ENCODE results near the gene PTMS. TPM values are rescaled to one million over a fixed set of nuclear protein-coding genes. Genes with fewer than 3 reads are reported as not detected.

PTMS gene
- total RNA-seq, 2 experiments from 2014 or later: 7.8 to 9.8 TPM

- no peak for DNase-seq (ENCODE audit: low spot score)
- ChIA-PET POLR2A (interaction anchor here (0.7 to 3.3 kb wide), 16 partner anchors 9 to 162 kb away, joined by 3 to 16 read pairs (median 5); partner anchors contain the start of genes GNB3, MLF2 and ZNF384), CTCF (ENCODE audit: unreplicated experiment) (interaction anchor here (1.4 kb wide), 1 partner anchor 24 kb away, joined by 9 read pairs; no protein-coding TSS in a partner anchor)
- Histone ChIP-seq H3K4me1 (ENCODE audit: insufficient read depth, low read length, poor library complexity, severe bottlenecking) (peaks cover 52% of the 10 kb centered on the region), H2AFZ (ENCODE audit: low read length) (0 out of 2 replicates have a peak overlapping the region, but pooled peaks have one; percentile 18), H3K79me2 (ENCODE audit: insufficient read depth, low read depth, low read length) (peaks cover 11% of the 10 kb centered on the region; the same call in 1 of the 2 replicates), H3K27ac (ENCODE audit: low read depth, low read length, poor library complexity, severe bottlenecking) (peak overlapping the region; percentile 77), H3K9me2 (ENCODE audit: insufficient read depth, low read length) (no peaks in the 10 kb centered on the region), H4K20me1 (ENCODE audit: insufficient read depth, low read length) (no peaks in the 10 kb centered on the region), H3K36me3 (ENCODE audit: insufficient read depth, low read length) (peaks cover 1% of the 10 kb centered on the region; the same call in 1 of the 2 replicates), H3K4me3 (ENCODE audit: low read depth, low read length, poor library complexity, severe bottlenecking) (peak overlapping the region; percentile 76), H3K9me3 (ENCODE audit: low read length) (no peaks in the 10 kb centered on the region), H3K4me2 (ENCODE audit: low read length) (peak overlapping the region; percentile 90)
- TF ChIP-seq EZH2phosphoT487 (IDR thresholded peaks at IDR 0.05; ENCODE audit: borderline replicate concordance, low read depth, low read length): no peak
- no peak for TF ChIP-seq CTCF (conservative IDR thresholded peaks at IDR 0.05; ENCODE audit: low read length)
- intact Hi-C loops (cut with micrococcal nuclease; ENCODE audit: unreplicated experiment): no loop called here
- no TSS peak for BruUV-seq (replicated peaks)
Observed at GRCh38 chr12:6722863-6723262, 43.3 kb upstream of the PTMS start.

GRCh38 chr12:6723607-6724408, 42.4 kb upstream of the PTMS start, which contains the start of gene COPS7A:
TSS of gene COPS7A (plus strand) at chr12:6724046. CDS start at chr12:6724657, 611 bp downstream.
- POLR2A ChIA-PET: interaction anchor here (0.5 to 3.3 kb wide), 28 partner anchors 10 to 229 kb away, joined by 3 to 16 read pairs (median 4); partner anchors contain the start of genes CDCA3, GNB3, MLF2 and SPSB2
- Histone ChIP-seq H3K4me1 (ENCODE audit: insufficient read depth, low read length, poor library complexity, severe bottlenecking) (peaks cover 52% of the 10 kb centered on the region), H3K9me2 (ENCODE audit: insufficient read depth, low read length) (no peaks in the 10 kb centered on the region), H2AFZ (ENCODE audit: low read length) (peak within 1 kb of the TSS; percentile 72; the same call in 1 of the 2 replicates), H3K9me3 (ENCODE audit: low read length) (no peaks in the 10 kb centered on the region), H3K4me3 (ENCODE audit: low read depth, low read length, poor library complexity, severe bottlenecking) (peak within 1 kb of the TSS; percentile 76), H4K20me1 (ENCODE audit: insufficient read depth, low read length) (no peaks in the 10 kb centered on the region), H3K27ac (ENCODE audit: low read depth, low read length, poor library complexity, severe bottlenecking) (peak within 1 kb of the TSS; percentile 77), H3K79me2 (ENCODE audit: insufficient read depth, low read depth, low read length) (peaks cover 11% of the 10 kb centered on the region; the same call in 1 of the 2 replicates), H3K4me2 (ENCODE audit: low read length) (peak within 1 kb of the TSS; percentile 90), H3K36me3 (ENCODE audit: insufficient read depth, low read length) (peaks cover 10% of the 10 kb centered on the region)
- DNase-seq (ENCODE audit: low spot score): peak; percentile 100
- TF ChIP-seq EZH2phosphoT487 (IDR thresholded peaks at IDR 0.05; ENCODE audit: borderline replicate concordance, low read depth, low read length) (no peak), CTCF (conservative IDR thresholded peaks at IDR 0.05; ENCODE audit: low read length) (peak; percentile 25; the same call in 1 of the 2 replicates)
- no TSS peak for BruUV-seq (replicated peaks)
- intact Hi-C loops (cut with micrococcal nuclease; ENCODE audit: unreplicated experiment): loop anchor here (1.0 kb wide), 4 partner anchors 27 to 61 kb away; partner anchors contain the start of genes ING4, MLF2 and ZNF384
- CTCF ChIA-PET (ENCODE audit: unreplicated experiment): interaction anchor here (0.6 to 1.4 kb wide), 7 partner anchors 17 to 348 kb away, joined by 3 to 9 read pairs (median 3); no protein-coding TSS in a partner anchor
